Natural killer cell treated with Interleukin-12 subunit alpha and Interleukin-12 subunit beta and Interleukin-15 and Interleukin-18, amount 100 ng/mL, for 72 hours (primary cell): ENCODE results near the gene NCKAP1. TPM values are rescaled to one million over a fixed set of nuclear protein-coding genes. Genes with fewer than 3 reads are reported as not detected.
"Not testable (repeated sequence)": the region's sequence is repeated elsewhere in the genome, so short reads cannot be mapped to it uniquely, and the experiment has no call there.

Experiments
- ATAC-seq, 2 donors: fragments of 150-1000 bp; cut with Tn5 transposase in 1 of 2; sonication (Bioruptor Pico), chemical (Tn5 transposase) in 1 of 2; 2 replicates each; pipeline ENCODE4 v1.10.0; 2021
- DNase-seq: peaks from one replicate; pipeline ENCODE4 v3.0.0; 2022; ENCODE audit warnings: low spot score
- H3K27ac Mint-ChIP-seq, 2 donors: 1 replicate in 1 of 2; 2 replicates in 1 of 2; pipeline ENCODE4 v1.8.0; 2022; ENCODE audit warnings: mixed read lengths in 2 of 2, mild to moderate bottlenecking in 1 of 2, moderate library complexity in 1 of 2
- H3K27me3 Mint-ChIP-seq, 2 donors: 1 replicate in 1 of 2; 2 replicates in 1 of 2; pipeline ENCODE4 v1.8.0; 2022; ENCODE audit warnings: mixed read lengths in 2 of 2
- H3K36me3 Mint-ChIP-seq: one replicate; pipeline ENCODE4 v1.8.0; 2022; ENCODE audit warnings: mixed read lengths
- H3K4me1 Mint-ChIP-seq, 2 donors: 1 replicate in 1 of 2; 2 replicates in 1 of 2; pipeline ENCODE4 v1.8.0; 2022; ENCODE audit warnings: low read depth in 2 of 2, mixed read lengths in 2 of 2, mild to moderate bottlenecking in 1 of 2
- H3K4me3 Mint-ChIP-seq: one replicate; pipeline ENCODE4 v1.8.0; 2022; ENCODE audit warnings: mixed read lengths
- H3K9me3 Mint-ChIP-seq: 2 replicates; pipeline ENCODE4 v1.8.0; 2022; ENCODE audit warnings: mixed read lengths
- total RNA-seq, 2 donors: library from RNA; stranded (reverse); gene quantifications; one replicate each; pipeline ENCODE4 v1.2.3, GENCODE V29; 2022

NCKAP1 gene
- total RNA-seq, 2 donors from 2014 or later = 3.1 to 9.2 TPM

GRCh38 chr2:183029219-183029618, 9.0 kb downstream of the NCKAP1 start:
- no peaks in the 10 kb centered on the region for H3K9me3 Mint-ChIP-seq
- H3K4me1 Mint-ChIP-seq = no peaks in the 10 kb centered on the region
- no peak for ATAC-seq
- peaks cover 29 to 52% of the 10 kb centered on the region in 2 donors for H3K27me3 Mint-ChIP-seq
- DNase-seq = no peak
- no peak overlapping the region for H3K27ac Mint-ChIP-seq
- no peak overlapping the region for H3K4me3 Mint-ChIP-seq
- H3K36me3 Mint-ChIP-seq = no peaks in the 10 kb centered on the region

GRCh38 chr2:183028108-183028507, 10.1 kb downstream of the NCKAP1 start:
- no peak for ATAC-seq
- no peak for DNase-seq
- Mint-ChIP-seq H3K36me3 (no peaks in the 10 kb centered on the region), H3K27ac (no peak overlapping the region), H3K27me3 (peaks cover 25 to 43% of the 10 kb centered on the region in 2 donors), H3K9me3 (no peaks in the 10 kb centered on the region), H3K4me1 (no peaks in the 10 kb centered on the region), H3K4me3 (no peak overlapping the region)

DNA sequence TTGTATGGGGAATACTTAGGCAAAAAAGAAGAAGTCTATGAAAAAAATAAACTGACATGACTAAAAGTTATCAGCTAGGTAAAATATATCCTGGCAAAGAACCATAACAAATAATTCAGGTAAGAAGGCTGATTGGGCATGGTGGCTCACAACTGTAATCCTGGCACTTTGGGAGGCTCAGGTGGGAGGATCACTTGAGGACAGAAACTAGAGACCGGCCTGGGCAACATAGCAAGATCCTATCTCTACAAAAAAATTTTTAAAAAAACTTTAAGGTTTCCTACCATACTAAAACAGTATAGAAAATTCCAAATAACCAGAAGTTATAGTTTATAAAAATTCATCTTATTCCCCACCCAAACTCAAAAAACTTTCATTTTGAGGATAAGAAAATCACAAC, 10.8 kb downstream of the NCKAP1 start:
- Mint-ChIP-seq H3K36me3 (no peaks in the 10 kb centered on the region), H3K4me1 (no peaks in the 10 kb centered on the region), H3K27ac (no peak overlapping the region), H3K27me3 (peaks cover 21 to 40% of the 10 kb centered on the region in 2 donors), H3K4me3 (no peak overlapping the region), H3K9me3 (no peaks in the 10 kb centered on the region)
- ATAC-seq = no peak
- no peak for DNase-seq

- H3K4me1 Mint-ChIP-seq = no peaks in the 10 kb centered on the region
- ATAC-seq (no peak), DNase-seq (no peak)
- H3K27me3 Mint-ChIP-seq = peaks cover 16 to 30% of the 10 kb centered on the region in 2 donors
- H3K4me3 Mint-ChIP-seq = no peak overlapping the region
- H3K9me3 Mint-ChIP-seq = no peaks in the 10 kb centered on the region
- no peaks in the 10 kb centered on the region for H3K36me3 Mint-ChIP-seq
- H3K27ac Mint-ChIP-seq = no peak overlapping the region
Observed at GRCh38 chr2:183026424-183026823, 11.8 kb downstream of the NCKAP1 start.

DNA sequence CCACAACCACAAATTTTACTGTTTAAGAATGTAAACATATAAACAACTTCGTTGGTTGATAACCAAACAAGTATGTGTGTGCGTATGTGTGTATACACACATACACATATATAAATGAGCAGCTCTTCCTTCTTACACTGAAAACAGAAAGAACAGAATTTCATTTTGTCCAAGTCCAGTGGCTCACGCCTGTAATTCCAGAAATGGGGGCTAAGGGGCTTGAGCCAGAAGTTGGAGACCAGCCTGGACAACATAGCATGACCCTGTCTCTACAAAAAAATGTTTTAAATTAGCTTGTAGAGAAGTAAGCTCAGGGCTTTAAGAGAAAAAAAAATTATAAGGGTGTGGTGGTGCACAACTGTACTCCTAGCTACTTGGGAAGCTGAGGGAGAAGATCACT, 12.3 kb downstream of the NCKAP1 start:
- ATAC-seq (no peak), DNase-seq (no peak)
- H3K36me3 Mint-ChIP-seq = no peaks in the 10 kb centered on the region
- peaks cover 17 to 28% of the 10 kb centered on the region in 2 donors for H3K27me3 Mint-ChIP-seq
- H3K27ac Mint-ChIP-seq = no peak overlapping the region
- no peaks in the 10 kb centered on the region for H3K9me3 Mint-ChIP-seq
- no peaks in the 10 kb centered on the region for H3K4me1 Mint-ChIP-seq
- no peak overlapping the region for H3K4me3 Mint-ChIP-seq

DNA sequence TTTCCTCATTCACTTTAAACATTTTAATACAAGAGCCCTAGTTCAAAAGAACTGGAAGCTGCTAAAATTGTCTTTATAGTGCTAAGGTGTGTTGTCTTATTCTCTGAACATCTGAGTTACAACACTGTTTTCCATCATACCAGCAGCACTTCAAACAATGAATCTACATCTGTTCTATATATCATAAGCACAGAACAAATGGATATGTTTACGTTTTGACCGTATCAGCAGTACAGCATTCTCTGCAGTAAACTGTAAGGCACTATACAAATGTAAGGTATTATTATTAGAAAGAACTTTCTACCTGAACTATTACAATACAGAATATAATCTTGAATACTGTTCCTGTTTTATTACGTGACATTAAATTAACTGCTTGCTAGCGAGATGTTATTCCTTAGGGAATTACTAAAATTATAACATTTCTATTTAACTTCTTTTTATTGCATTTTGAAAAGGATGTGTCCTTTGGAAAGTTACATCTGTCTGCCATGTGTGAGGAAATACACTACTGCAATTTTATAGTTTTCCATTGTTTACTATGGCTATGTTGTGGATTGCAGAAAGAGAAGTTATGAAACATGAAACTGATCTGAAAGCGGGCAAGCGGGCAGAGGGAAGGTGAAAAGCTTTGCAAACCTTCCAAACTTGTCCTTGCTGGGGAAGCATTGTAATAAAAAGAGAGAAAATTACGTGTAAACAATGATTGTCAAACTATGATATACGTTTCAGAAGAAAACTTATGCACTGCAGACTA, 13.7 kb downstream of the NCKAP1 start:
- no peak for ATAC-seq
- DNase-seq = no peak
- Mint-ChIP-seq H3K9me3 (no peaks in the 10 kb centered on the region), H3K4me3 (no peak overlapping the region), H3K36me3 (no peaks in the 10 kb centered on the region), H3K27ac (no peak overlapping the region), H3K27me3 (peaks cover 10 to 13% of the 10 kb centered on the region in 2 donors), H3K4me1 (no peaks in the 10 kb centered on the region)

- Mint-ChIP-seq H3K4me1 (no peaks in the 10 kb centered on the region), H3K27me3 (peaks cover 5 to 7% of the 10 kb centered on the region in 2 donors), H3K36me3 (no peaks in the 10 kb centered on the region), H3K4me3 (no peak overlapping the region), H3K27ac (no peak overlapping the region), H3K9me3 (no peaks in the 10 kb centered on the region)
- ATAC-seq (no peak), DNase-seq (no peak)
Observed at GRCh38 chr2:183022711-183023110, 15.5 kb downstream of the NCKAP1 start.

DNA sequence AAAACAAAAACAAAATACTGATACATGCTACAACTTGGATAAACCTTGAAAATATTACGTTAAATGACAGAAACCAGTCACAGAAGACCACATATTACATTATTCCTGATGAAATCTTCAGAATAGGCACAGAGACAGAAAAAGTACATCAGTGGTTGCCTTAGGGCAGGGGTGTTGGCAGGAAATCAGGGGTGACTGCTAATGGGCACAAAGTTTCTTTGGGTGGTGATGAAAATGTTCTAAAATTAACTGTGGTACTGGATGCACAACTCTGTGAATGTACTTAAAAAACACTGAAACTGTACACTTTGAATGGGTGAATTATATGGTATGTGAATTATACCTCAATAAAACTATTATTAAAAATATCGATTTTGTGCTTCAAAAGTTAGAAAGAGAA, 16.6 kb downstream of the NCKAP1 start:
- Mint-ChIP-seq H3K36me3 (no peaks in the 10 kb centered on the region), H3K27me3 (peaks cover 5 to 7% of the 10 kb centered on the region in 2 donors), H3K4me3 (no peak overlapping the region)

DNA sequence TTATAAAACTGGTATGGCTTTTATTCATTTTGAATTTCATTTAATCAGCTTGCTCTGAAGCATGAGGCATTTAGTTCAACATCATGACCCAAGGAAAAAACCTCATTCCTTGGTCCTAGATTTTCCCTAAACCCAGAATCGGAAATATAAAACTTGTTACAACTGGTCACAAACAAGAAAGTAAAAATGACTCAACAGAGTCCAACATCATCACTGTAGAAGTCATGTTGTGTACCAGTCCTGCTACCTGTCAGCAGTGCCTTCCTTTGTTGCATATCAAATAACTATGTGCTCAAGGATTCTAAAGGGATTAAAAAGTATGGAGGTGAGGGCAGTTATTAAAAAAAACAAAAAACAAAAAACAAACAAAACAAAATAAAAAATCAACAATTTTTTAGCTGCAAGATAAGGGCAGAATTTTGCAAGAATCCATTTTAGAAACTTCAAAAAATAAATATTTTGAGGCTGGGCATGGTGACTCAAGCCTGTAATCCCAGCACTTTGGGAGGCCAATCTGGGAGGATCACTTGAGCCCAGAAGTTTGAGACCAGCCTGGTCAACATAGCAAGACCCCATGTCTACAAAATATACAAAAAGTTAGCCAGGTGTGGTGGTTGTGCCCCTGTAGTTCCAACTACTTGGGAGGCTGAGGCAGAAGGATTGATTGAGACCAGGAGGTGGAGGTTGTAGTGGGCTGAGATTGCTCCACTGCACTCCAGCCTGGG, 18.4 kb downstream of the NCKAP1 start:
- no peaks in the 10 kb centered on the region for H3K36me3 Mint-ChIP-seq
- no peaks in the 10 kb centered on the region for H3K9me3 Mint-ChIP-seq
- no peak overlapping the region for H3K27ac Mint-ChIP-seq
- H3K27me3 Mint-ChIP-seq = peaks cover 0 to 7% of the 10 kb centered on the region in 2 donors
- peaks cover 0 to 2% of the 10 kb centered on the region in 2 donors for H3K4me1 Mint-ChIP-seq
- no peak overlapping the region for H3K4me3 Mint-ChIP-seq
- ATAC-seq = no peak
- no peak for DNase-seq

More for the DNA sequence above, 16.6 kb downstream of the NCKAP1 start:
- no peak for ATAC-seq
- H3K4me1 Mint-ChIP-seq = no peaks in the 10 kb centered on the region
- no peak for DNase-seq
- H3K27ac Mint-ChIP-seq = no peak overlapping the region
- H3K9me3 Mint-ChIP-seq = no peaks in the 10 kb centered on the region

GRCh38 chr2:183017845-183018244, 20.4 kb downstream of the NCKAP1 start:
- H3K27ac Mint-ChIP-seq, H3K4me1 Mint-ChIP-seq, H3K9me3 Mint-ChIP-seq, DNase-seq, ATAC-seq, H3K4me3 Mint-ChIP-seq, H3K36me3 Mint-ChIP-seq: not testable (repeated sequence)
- peaks cover 0 to 18% of the 10 kb centered on the region in 2 donors for H3K27me3 Mint-ChIP-seq

DNA sequence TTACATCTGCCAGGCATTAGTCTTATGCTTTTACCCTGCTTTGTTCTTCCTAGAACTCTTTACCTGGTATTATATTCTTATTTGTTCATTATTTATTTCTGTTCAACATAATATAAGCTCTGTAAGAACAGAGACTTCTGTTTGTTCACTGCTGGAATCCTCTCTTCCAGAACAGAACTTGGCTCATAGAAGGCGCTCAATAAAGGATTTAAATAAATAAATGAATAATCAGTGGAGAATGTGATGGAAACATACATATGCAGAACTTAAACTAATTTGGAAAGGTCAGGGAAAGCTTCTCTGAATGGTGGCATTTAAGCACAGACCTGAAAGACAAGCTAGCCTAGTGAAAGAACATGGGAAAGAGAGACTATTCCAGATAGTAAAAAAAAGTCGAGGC, 24.3 kb downstream of the NCKAP1 start:
- no peak for ATAC-seq
- Mint-ChIP-seq H3K27ac (no peak overlapping the region), H3K27me3 (peaks cover 0 to 20% of the 10 kb centered on the region in 2 donors), H3K9me3 (no peaks in the 10 kb centered on the region), H3K4me1 (peaks cover 5 to 10% of the 10 kb centered on the region in 2 donors), H3K4me3 (no peak overlapping the region), H3K36me3 (no peaks in the 10 kb centered on the region)
- DNase-seq = no peak

DNA sequence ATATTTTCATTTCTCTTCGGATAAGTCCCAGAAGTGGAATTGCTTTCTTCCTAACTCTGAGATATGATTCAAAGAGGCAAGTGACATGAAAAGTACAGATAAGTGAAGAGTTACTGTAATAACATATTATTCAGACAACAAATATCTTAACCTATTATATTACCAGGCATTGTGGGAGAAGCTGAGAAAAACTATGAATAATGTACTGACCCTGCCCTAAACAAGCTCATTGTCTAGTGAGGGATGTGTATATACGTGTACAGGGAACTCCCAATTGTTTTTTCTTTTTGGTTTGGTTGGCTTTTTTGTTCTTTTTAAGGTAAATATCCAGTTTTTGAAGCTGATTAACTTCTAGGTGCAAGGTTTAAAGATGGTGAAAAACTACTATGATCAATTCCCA, 26.5 kb downstream of the NCKAP1 start:
- peaks cover 5 to 10% of the 10 kb centered on the region in 2 donors for H3K4me1 Mint-ChIP-seq
- DNase-seq (no peak), ATAC-seq (no peak)
- H3K27me3 Mint-ChIP-seq = peaks cover 0 to 20% of the 10 kb centered on the region in 2 donors
- no peaks in the 10 kb centered on the region for H3K36me3 Mint-ChIP-seq
- no peak overlapping the region for H3K4me3 Mint-ChIP-seq
- no peaks in the 10 kb centered on the region for H3K9me3 Mint-ChIP-seq
- H3K27ac Mint-ChIP-seq = no peak overlapping the region

DNA sequence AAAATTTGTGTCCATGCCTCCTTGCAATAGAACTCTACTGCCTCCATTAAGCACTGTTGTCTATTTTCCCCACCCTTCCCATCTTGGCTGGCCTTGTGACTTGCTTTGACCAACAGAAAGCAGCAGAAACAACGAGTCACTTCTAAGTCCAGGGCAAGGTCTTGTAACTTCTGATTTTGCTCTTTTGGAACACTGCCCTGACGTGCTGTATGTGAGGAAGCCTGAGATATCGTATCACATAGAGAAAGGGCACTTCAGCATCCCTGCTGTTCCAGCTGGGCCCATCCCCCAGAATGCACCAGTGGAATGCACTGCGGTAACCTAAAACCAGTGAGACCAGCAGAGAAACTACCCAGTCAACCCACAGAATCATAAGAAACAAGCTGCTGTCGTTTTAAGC, 28.1 kb downstream of the NCKAP1 start:
- Mint-ChIP-seq H3K27ac (no peak overlapping the region), H3K27me3 (peaks cover 0 to 20% of the 10 kb centered on the region in 2 donors), H3K36me3 (no peaks in the 10 kb centered on the region), H3K4me3 (no peak overlapping the region), H3K4me1 (peaks cover 5 to 10% of the 10 kb centered on the region in 2 donors), H3K9me3 (no peaks in the 10 kb centered on the region)
- ATAC-seq = no peak
- no peak for DNase-seq

GRCh38 chr2:183009249-183009899, 28.9 kb downstream of the NCKAP1 start:
- no peaks in the 10 kb centered on the region for H3K36me3 Mint-ChIP-seq
- ATAC-seq = no peak
- DNase-seq = no peak
- no peak overlapping the region for H3K27ac Mint-ChIP-seq
- H3K4me3 Mint-ChIP-seq = no peak overlapping the region
- H3K4me1 Mint-ChIP-seq = peaks cover 5% of the 10 kb centered on the region in 2 donors
- no peaks in the 10 kb centered on the region for H3K9me3 Mint-ChIP-seq
- peaks cover 0 to 14% of the 10 kb centered on the region in 2 donors for H3K27me3 Mint-ChIP-seq
